Endometrial microvascular endothelial cells (primary cell): ENCODE measurements around the gene RABEPK. TPM values are rescaled to one million over a fixed set of nuclear protein-coding genes. Genes with fewer than 3 reads are reported as not detected.
"Not testable (repeated sequence)": the region's sequence is repeated elsewhere in the genome, so short reads cannot be mapped to it uniquely, and the experiment has no call there.

Source experiments
- in situ Hi-C: cut with HindIII; loops from 2 replicates; pipeline ENCODE4 v1.10.0; 2017; ENCODE audit warnings: low sequenced_read_pairs, low pct_unique_long_range_greater_than_20kb; ENCODE audit errors: inconsistent ontology term
- total RNA-seq: library from RNA; depleted of rRNA; stranded (reverse); fragments of >200 nt; gene quantifications from one replicate; pipeline ENCODE4 v1.2.3, GENCODE V29; 2015; ENCODE audit errors: inconsistent ontology term

Gene RABEPK, protein sequence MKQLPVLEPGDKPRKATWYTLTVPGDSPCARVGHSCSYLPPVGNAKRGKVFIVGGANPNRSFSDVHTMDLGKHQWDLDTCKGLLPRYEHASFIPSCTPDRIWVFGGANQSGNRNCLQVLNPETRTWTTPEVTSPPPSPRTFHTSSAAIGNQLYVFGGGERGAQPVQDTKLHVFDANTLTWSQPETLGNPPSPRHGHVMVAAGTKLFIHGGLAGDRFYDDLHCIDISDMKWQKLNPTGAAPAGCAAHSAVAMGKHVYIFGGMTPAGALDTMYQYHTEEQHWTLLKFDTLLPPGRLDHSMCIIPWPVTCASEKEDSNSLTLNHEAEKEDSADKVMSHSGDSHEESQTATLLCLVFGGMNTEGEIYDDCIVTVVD
- 23.0 TPM for total RNA-seq

DNA sequence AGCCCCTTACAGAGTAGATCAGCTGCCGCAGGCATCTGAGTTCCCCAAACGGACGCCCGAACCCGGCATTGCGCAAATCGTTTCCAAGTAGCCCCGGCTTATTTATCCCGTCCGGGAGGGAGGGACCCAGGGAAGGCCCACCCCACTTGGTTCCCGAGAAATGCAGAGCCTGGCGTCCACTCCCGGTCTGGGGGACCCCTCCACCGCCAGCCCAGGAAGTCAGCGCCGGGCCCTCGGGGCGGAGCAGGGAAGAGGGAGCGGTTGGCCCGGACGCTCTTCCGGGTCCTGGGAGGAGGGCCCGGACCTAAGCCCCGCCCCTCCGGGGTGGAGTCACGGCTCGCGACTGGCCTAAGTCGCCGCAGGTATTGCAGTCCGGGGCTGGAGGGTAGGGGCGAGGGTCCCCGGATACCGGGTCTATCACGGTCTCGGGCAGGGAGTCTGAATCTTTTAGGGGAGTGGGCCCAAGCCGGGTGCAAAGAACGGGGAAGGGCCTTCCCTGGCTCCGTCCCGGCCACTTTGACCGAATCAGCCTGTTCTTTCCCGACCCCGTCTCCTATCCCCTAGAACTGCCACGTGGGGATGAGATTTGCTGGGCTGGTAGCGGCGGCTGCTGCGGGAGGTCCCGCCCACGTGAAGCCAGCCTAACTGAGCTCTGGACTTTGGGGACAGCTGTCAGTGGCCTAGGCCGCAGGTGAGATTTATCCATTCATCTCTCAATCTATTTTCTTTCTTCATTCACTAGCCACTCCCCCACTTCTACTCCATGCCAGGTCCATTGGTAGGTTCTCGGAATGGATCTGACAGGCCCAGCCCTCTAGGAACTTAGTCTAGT lies at the start of gene RABEPK:
TSS of gene RABEPK (plus strand) at position 327 of the 832 bp plus-strand sequence. CDS start 2,472 bp downstream, outside the sequence.
- in situ Hi-C loops, result no loop called here

- in situ Hi-C loops, result no loop called here
Measured at GRCh38 chr9:125151730-125152129, 48.6 kb upstream of the RABEPK start.

DNA sequence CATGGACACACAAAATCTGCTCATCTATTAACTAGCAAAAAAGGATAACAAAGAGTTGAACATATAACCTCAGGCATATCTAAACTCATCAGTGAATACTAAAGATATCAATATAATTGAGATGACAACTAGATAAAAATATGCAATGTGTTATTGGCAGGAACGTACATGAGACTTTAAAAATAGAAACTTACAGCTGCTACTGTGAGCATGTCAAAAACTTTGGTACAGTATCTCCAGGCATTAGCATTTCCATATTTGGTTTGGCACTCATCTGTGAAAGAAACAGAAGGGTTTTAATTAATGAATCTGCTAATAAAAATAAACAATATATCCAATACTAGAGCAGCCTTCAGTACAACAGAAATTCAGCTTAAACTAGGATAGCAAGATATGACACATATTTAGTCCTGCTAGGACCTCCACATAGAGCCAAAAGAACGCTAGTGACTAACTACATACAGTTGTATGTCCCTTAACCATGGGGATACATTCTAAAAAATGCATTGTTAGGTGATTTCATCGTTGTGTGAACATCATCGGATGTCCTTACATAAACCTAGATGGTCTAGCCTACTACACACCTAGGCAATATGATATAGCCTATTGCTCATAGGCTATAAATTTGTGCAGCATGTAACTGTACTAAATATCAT lies 46.5 kb upstream of the RABEPK start:
- in situ Hi-C loops, result no loop called here

DNA sequence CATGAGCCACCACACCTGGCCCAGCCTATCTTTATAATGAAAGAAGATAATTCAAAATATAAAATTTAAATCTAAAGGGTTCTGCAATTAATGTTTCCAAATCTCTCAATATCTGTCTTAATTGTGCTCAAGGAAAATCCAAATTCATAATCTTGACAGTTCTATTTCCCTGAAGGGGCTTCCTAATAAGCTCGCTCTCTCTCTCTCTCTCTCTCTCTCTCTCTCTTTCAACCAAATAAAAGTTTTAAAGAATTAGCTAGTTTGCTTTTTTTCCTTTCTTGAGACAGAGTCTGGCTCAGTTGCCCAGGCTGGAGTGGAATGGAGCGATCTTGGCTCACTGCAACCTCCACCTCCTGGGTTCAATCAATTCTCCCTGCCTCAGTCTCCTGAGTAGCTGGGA lies 43.8 kb upstream of the RABEPK start:
- in situ Hi-C loops, result no loop called here

DNA sequence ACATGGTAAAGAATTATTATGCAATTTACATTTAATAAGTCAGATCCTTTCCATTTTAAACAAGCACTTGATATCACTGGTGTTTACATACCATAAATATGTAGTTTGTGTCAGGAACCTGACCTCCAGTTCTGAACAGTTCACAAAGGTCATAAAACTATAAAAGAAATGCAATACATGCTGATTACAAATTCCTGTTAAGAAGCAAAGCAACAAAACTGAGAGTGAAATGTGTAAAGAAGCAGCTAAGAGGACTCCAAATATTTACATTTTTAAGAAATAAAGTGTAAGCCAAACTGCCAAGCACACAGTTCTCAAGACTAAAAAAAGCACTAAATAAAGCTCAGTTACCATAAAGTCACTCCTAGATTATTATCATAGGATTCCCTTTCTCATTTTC lies 39.6 kb upstream of the RABEPK start:
- in situ Hi-C loops, result no loop called here

GRCh38 chr9:125161284-125161918 lies 38.9 kb upstream of the RABEPK start:
- in situ Hi-C loops, result no loop called here

DNA sequence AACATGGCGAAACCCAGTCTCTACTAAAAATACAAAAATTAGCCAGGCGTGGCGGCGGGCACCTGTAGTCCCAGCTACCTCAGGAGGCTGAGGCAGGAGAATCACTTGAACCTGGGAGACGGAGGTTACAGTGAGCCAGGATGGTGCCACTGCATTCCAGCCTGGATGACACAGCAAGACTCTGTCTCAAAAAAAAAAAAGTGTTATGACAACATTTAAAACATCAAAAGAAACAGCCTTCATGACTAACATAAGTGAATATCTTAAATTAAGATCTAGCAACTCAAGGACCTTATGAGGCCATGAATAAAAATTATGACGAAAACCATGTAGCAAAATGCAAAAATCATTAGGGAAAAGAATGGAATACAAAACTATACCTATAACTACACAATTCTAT lies 37.5 kb upstream of the RABEPK start:
- in situ Hi-C loops, result not testable (repeated sequence)

GRCh38 chr9:125166762-125167161 lies 33.6 kb upstream of the RABEPK start:
- in situ Hi-C loops, result no loop called here

GRCh38 chr9:125169895-125170294 lies 30.4 kb upstream of the RABEPK start:
- in situ Hi-C loops, result no loop called here

DNA sequence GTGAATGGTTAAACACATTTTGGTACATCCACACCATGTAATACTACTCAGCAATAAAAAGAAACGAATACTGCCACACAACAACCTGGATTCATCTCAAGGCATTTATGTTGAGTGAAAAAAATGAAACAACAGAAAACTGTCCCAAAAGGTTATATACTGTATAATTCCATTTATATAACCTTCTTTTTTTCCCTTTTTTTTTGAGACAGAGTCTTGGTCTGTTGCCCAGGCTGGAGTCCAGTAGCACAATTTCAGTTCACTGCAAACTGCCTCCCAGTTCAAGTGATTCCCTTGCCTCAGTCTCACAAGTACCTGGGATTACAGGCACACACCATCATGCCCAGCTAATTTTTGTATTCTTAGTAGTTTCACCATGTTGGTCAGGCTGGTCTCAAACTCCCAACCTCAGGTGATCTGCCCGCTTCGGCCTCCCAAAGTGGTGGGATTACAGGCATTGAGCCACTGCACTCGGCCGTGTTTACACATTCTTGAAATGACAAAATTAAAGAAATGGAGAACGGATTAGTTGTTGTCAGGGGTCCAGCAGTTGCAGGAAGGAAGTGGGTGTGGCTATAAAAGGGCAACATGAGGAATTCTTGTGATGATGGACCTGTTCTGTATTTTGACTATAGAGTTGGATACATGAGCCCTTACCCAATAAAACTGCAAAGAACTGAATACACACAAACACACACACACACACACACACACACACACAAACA lies 28.1 kb upstream of the RABEPK start:
- in situ Hi-C loops, result no loop called here

GRCh38 chr9:125176636-125177035 lies 23.7 kb upstream of the RABEPK start:
- in situ Hi-C loops, result loop anchor here (25.0 kb wide), 1 partner anchor 414 kb away; the partner anchor contains the start of gene NR6A1

DNA sequence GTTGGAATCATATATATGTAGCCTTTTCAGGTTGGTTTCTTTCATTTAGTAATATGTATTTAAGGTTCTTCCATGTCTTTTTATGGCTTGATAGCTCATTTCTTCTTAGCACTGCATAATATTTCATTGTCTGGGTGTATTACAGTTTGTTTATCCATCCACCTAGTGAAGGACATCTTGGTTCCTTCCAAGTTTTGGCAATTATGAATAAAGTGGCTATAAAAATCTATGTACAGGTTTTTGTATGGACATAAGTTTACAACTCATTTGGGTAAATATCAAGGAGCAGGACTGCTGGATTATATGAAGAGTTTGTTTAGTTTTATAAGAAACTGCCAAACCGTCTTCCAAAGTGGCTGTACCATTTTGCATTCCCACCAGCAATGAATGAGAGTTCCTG lies 22.5 kb upstream of the RABEPK start:
- in situ Hi-C loops, result loop anchor here (25.0 kb wide), 1 partner anchor 416 kb away; the partner anchor contains the start of gene NR6A1

- in situ Hi-C loops, result loop anchor here (25.0 kb wide), 1 partner anchor 417 kb away; the partner anchor contains the start of gene NR6A1
Measured at GRCh38 chr9:125179776-125180175, 20.6 kb upstream of the RABEPK start.

DNA sequence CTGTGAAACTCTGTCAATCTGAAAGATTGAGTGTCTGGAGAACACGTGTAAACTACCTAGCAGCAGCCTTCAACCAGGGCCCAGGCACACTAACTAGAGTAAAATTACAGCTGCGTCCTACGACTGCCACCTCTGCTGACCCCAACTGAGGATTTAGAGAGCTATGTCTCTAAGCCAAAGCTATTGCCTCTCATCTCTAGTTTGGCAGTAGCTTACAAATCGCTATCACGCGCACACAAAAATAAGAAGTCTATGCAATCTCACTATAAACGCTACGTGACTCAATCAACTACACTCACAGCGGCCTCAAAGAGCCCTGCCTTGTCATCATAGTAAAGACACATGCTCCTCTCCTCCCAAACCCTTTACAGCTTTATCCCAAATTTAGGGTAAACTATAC lies 19.5 kb upstream of the RABEPK start:
- in situ Hi-C loops, result loop anchor here (25.0 kb wide), 1 partner anchor 419 kb away; the partner anchor contains the start of gene NR6A1

DNA sequence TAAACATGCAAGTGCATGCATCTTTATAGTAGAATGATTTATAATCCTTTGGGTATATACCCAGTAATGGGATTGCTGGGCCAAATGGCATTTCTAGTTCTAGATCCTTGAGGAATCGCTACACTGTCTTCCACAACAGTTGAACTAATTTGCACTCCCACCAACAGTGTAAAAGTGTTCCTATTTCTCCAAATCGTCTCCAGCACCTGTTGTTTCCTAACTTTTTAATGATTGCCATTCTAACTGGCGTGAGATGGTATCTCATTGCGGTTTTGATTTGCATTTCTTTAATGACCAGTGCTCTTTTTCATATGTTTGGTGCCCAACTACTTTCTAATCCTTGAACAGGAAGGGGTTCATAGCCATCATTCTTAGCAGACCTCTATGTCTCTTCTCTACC lies 18.6 kb upstream of the RABEPK start:
- in situ Hi-C loops, result loop anchor here (25.0 kb wide), 1 partner anchor 419 kb away; the partner anchor contains the start of gene NR6A1

GRCh38 chr9:125183054-125183453 lies 17.3 kb upstream of the RABEPK start:
- in situ Hi-C loops, result loop anchor here (25.0 kb wide), 1 partner anchor 421 kb away; the partner anchor contains the start of gene NR6A1

GRCh38 chr9:125183561-125183960 lies 16.8 kb upstream of the RABEPK start:
- in situ Hi-C loops, result loop anchor here (25.0 kb wide), 1 partner anchor 421 kb away; the partner anchor contains the start of gene NR6A1

DNA sequence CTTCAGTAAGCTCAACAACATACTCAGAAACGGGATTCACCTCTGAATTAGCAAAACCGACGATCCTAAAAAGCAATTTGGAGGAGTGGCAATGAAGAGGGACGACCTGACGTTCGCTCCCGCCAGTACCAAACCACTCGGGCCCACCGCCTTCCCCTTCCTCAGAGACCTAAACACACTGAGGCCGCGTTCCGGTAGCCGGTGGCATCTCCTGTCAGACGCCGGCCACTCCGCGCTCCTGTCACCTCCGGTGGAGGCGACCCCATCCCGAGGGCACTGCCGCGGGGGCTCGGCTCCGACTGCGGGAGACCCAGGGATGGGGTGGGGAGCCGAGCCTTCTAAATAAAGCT lies 11.4 kb upstream of the RABEPK start:
- in situ Hi-C loops, result loop anchor here (25.0 kb wide), 1 partner anchor 427 kb away; the partner anchor contains the start of gene NR6A1
